Neutrophil (primary cell): ENCODE results near the gene FMO4.
"Not testable (repeated sequence)": the region's sequence is repeated elsewhere in the genome, so short reads cannot be mapped to it uniquely, and the experiment has no call there.

Experiments used
- H3K27ac ChIP-seq: fragments of 200-600 bp; sonication (generic); 2 replicates; pipeline ENCODE4 v1.5.1; 2016; ENCODE audit warnings: mild to moderate bottlenecking, moderate library complexity
- H3K27me3 ChIP-seq: fragments of 200-600 bp; sonication (generic); 2 replicates; pipeline ENCODE4 v1.6.0; 2016; ENCODE audit warnings: mild to moderate bottlenecking
- H3K36me3 ChIP-seq: fragments of 200-600 bp; sonication (generic); 2 replicates; pipeline ENCODE4 v1.5.1; 2017
- H3K4me1 ChIP-seq, 2 experiments: fragments of 200-600 bp in 1 of 2; sonication (generic) in 1 of 2; 1 replicate in 1 of 2; 2 replicates in 1 of 2; pipeline versions ENCODE4 v1.5.1 to v1.6.1; 2013 to 2016; ENCODE audit warnings: low read depth in 1 of 2, low read length in 1 of 2, mild to moderate bottlenecking in 1 of 2, moderate library complexity in 1 of 2; ENCODE audit not compliant: control insufficient read depth in 1 of 2, insufficient read depth in 1 of 2
- H3K4me3 ChIP-seq, 2 experiments: fragments of 200-600 bp in 1 of 2; sonication (generic) in 1 of 2; 1 replicate in 1 of 2; 2 replicates in 1 of 2; pipeline ENCODE4 v1.5.1; 2013 to 2016; ENCODE audit warnings: low read depth in 1 of 2, low read length in 1 of 2, mild to moderate bottlenecking in 1 of 2, moderate library complexity in 1 of 2
- H3K9me3 ChIP-seq: fragments of 200-600 bp; sonication (generic); 2 replicates; pipeline ENCODE4 v1.5.1; 2016
- TF ChIP-seq, protein P1 (sequence below): fragments of 200-600 bp; sonication (generic); IDR thresholded peaks from 2 replicates; pipeline ENCODE4 v1.5.1; 2016; ENCODE audit warnings: antibody characterized with exemption

Gene FMO4

DNA sequence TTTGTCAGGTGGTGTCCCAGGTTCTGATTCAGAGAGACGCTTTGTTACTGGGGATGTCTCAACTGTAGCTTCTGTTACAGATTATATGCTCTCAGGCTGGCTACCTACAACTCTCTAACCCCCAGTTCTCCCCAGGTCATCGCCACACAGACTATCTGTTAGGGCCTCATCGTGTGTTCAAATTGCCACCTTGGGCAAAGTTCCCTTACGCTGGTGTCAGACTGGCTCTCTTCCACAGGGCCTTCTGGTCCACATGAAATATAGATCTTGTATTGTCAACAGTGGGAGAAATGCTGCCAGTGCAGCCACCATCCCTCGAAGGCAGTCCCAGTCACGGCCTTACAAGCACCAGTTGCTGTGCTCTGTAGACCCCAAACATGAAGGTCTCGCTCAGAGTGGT, 15.3 kb downstream of the FMO4 start:
- Histone ChIP-seq H3K36me3 (no peaks in the 10 kb centered on the region), H3K27ac (no peak overlapping the region), H3K4me1 (no peaks in the 10 kb centered on the region), H3K4me3 (no peak overlapping the region), H3K27me3 (no peaks in the 10 kb centered on the region), H3K9me3 (no peaks in the 10 kb centered on the region)
- TF ChIP-seq, protein P1, sequence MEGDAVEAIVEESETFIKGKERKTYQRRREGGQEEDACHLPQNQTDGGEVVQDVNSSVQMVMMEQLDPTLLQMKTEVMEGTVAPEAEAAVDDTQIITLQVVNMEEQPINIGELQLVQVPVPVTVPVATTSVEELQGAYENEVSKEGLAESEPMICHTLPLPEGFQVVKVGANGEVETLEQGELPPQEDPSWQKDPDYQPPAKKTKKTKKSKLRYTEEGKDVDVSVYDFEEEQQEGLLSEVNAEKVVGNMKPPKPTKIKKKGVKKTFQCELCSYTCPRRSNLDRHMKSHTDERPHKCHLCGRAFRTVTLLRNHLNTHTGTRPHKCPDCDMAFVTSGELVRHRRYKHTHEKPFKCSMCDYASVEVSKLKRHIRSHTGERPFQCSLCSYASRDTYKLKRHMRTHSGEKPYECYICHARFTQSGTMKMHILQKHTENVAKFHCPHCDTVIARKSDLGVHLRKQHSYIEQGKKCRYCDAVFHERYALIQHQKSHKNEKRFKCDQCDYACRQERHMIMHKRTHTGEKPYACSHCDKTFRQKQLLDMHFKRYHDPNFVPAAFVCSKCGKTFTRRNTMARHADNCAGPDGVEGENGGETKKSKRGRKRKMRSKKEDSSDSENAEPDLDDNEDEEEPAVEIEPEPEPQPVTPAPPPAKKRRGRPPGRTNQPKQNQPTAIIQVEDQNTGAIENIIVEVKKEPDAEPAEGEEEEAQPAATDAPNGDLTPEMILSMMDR = no peak

DNA sequence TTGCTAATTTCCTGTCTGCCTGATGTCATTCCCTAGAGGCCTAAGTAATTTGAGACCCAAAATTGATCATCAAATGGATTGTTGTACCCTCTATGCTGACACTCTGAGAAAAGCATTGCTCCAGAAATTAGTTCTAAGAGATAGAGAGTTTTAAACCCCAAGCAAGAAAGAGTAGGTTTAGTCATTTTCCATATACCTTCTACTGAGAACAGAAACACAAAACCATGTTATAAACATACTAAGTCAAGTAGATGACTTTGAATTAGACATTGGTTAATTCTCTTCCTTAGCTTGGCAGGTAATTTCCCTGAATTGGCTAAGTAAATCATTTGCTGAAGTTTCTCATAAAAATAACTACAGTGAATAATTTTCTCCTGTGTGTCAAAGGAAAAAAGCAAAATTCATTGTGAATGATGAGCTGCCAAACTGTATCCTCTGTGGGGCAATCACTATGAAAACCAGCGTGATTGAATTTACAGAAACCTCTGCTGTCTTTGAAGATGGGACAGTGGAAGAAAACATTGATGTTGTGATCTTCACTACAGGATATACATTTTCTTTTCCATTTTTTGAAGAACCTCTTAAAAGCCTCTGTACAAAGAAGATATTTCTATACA, 20.1 kb downstream of the FMO4 start:
- no peaks in the 10 kb centered on the region for H3K4me1 ChIP-seq
- H3K4me3 ChIP-seq = no peak overlapping the region
- TF ChIP-seq, protein P1 = no peak
- no peaks in the 10 kb centered on the region for H3K27me3 ChIP-seq
- H3K27ac ChIP-seq = no peak overlapping the region
- H3K9me3 ChIP-seq = no peaks in the 10 kb centered on the region
- no peaks in the 10 kb centered on the region for H3K36me3 ChIP-seq

DNA sequence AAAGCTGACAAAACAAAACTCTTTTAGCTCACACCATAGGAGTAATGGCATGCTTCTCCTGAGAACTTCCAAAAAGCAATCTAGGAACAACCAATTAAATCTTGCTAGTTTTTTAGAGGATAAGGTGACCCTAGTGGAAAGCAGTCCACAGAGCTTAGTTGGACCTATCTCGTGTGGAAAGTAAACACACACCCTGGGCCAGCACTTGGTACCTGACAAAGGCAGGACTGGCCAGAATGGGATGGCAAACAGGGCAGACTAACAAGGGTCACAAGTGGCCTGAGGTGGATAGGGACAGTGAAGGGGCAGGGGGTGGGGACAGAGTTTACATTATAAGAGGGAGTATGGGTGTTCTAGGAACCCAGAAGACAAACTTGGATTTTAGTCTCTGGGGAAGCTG, 22.0 kb downstream of the FMO4 start:
- Histone ChIP-seq H3K4me3 (no peak overlapping the region), H3K9me3 (no peaks in the 10 kb centered on the region), H3K27me3 (no peaks in the 10 kb centered on the region), H3K27ac (no peak overlapping the region), H3K4me1 (no peaks in the 10 kb centered on the region), H3K36me3 (no peaks in the 10 kb centered on the region)
- TF ChIP-seq, protein P1 = no peak

DNA sequence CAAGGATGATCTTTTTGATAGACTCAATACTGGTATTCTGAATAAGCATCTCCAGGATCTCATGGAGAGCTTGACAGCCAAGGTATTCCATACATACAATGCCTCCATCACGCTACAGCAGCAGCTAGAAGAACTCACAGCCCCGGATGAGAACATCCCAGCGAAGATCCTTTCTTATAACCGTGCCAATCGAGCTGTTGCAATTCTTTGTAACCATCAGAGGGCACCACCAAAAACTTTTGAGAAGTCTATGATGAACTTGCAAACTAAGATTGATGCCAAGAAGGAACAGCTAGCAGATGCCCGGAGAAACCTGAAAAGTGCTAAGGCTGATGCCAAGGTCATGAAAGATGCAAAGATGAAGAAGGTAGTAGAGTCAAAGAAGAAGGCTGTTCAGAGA, 25.4 kb downstream of the FMO4 start:
- not testable (repeated sequence) for H3K9me3 ChIP-seq, H3K4me3 ChIP-seq, H3K27ac ChIP-seq, H3K36me3 ChIP-seq, H3K4me1 ChIP-seq, H3K27me3 ChIP-seq

DNA sequence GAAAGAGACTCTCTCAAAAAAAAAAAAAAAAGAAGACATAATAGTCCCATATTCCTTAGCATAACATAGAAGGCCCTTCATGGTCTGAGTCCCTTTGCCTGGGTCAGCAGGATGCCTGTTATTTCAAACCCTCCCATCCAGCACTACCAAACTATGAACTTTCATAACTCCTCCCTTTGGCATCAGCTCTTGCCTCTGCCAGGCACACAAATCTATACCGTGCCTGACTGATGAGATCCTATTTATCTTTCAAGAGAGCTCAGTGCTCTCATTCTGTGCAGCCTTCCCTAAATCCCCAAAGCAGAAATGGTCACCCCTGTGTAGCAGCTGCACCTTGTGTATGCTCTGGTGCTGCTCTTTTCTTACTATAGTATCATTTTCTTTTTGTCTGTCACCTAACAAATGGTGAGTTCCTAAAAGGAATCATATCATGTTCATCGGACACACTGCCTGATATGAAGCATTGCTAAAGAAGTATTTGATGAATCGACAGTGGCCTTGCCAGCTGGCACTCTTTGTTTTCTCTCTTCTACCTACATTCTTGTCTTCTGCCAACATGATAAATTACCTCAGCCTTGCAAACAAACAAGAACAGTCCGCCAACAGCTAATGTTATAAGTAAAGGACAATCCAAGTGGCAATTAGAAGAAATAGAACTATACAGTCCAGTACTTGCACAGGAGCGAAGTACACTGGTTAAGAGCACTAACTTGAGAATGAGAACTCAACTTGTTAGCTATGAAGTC, 29.9 kb downstream of the FMO4 start:
- TF ChIP-seq, protein P1 = no peak
- no peak overlapping the region for H3K27ac ChIP-seq

DNA sequence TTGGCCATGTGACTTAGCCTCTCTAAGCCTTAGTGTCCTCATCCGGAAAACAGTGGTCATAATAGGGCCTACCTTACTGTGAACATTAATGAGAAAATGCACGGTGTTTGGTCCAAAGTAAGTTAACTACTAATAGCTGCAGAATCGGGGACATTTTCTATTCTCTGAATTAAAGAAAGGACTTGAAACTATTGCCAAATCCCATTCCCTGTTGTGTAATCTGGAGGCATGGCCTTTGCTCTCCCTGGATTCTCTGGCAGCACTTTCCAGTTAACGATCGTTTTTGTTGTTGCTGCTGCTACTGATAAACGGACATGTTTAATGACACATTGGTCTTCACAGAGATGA, 30.5 kb downstream of the FMO4 start:
- TF ChIP-seq, protein P1 = no peak
- Histone ChIP-seq H3K4me3 (no peak overlapping the region), H3K36me3 (no peaks in the 10 kb centered on the region), H3K9me3 (no peaks in the 10 kb centered on the region), H3K27ac (no peak overlapping the region), H3K27me3 (no peaks in the 10 kb centered on the region), H3K4me1 (no peaks in the 10 kb centered on the region)

More for the DNA sequence above, 29.9 kb downstream of the FMO4 start:
- Histone ChIP-seq H3K4me1 (no peaks in the 10 kb centered on the region), H3K9me3 (no peaks in the 10 kb centered on the region), H3K4me3 (no peak overlapping the region), H3K27me3 (no peaks in the 10 kb centered on the region), H3K36me3 (no peaks in the 10 kb centered on the region)
